Stimulated activated CD8-positive, alpha-beta memory T cell treated with anti-CD3 and anti-CD28 coated beads, Interleukin-7, amount 100 ng/mL, for 4 hours (primary cell): ENCODE results near the gene MIGA1.
"Not testable (repeated sequence)": the region's sequence is repeated elsewhere in the genome, so short reads cannot be mapped to it uniquely, and the experiment has no call there.

Experiments used
- DNase-seq, 2 donors: peaks; one replicate each; pipeline ENCODE4 v3.0.0-alpha.2; 2020; ENCODE audit warnings: low read depth in 2 of 2

The MIGA1 gene

GRCh38 chr1:77779529-77780281 is at the start of gene MIGA1:
MIGA1 (plus strand) TSS chr1:77779649; CDS start chr1:77783253, 3,604 bp downstream.
- DNase-seq = peak; percentile 74 to 80

GRCh38 chr1:77732090-77732489 is 47.4 kb upstream of the MIGA1 start:
- no peak for DNase-seq

- DNase-seq = no peak
Observed at GRCh38 chr1:77739235-77739634, 40.2 kb upstream of the MIGA1 start.

GRCh38 chr1:77741316-77741715 is 38.1 kb upstream of the MIGA1 start:
- no peak for DNase-seq

- DNase-seq = no peak
Observed at GRCh38 chr1:77742011-77742555, 37.4 kb upstream of the MIGA1 start.

- no peak for DNase-seq
Observed at GRCh38 chr1:77744576-77744975, 34.9 kb upstream of the MIGA1 start.

GRCh38 chr1:77749489-77749888 is 30.0 kb upstream of the MIGA1 start:
- not testable (repeated sequence) for DNase-seq

GRCh38 chr1:77756052-77756754 is 23.2 kb upstream of the MIGA1 start:
- no peak for DNase-seq

- DNase-seq = no peak
Observed at GRCh38 chr1:77757066-77757584, 22.3 kb upstream of the MIGA1 start.

GRCh38 chr1:77757603-77758002 is 21.8 kb upstream of the MIGA1 start:
- DNase-seq = no peak

GRCh38 chr1:77759071-77760028 is 20.1 kb upstream of the MIGA1 start, which contains the start of gene USP33:
USP33 (minus strand) TSS chr1:77759852; CDS start chr1:77741697, 18,155 bp downstream.
- DNase-seq = peak; percentile 70 to 84

GRCh38 chr1:77762072-77762476 is 17.4 kb upstream of the MIGA1 start:
- no peak for DNase-seq

- DNase-seq = no peak
Observed at GRCh38 chr1:77768006-77768405, 11.4 kb upstream of the MIGA1 start.

GRCh38 chr1:77776007-77776700 is 3.3 kb upstream of the MIGA1 start:
- no peak for DNase-seq

- no peak for DNase-seq
Observed at GRCh38 chr1:77781683-77782082, 2.2 kb downstream of the MIGA1 start.

- no peak for DNase-seq
Observed at GRCh38 chr1:77783141-77783540, 3.7 kb downstream of the MIGA1 start.

GRCh38 chr1:77786093-77786741 is 6.8 kb downstream of the MIGA1 start:
- DNase-seq = not testable (repeated sequence)

- no peak for DNase-seq
Observed at GRCh38 chr1:77794550-77794949, 15.1 kb downstream of the MIGA1 start.

GRCh38 chr1:77796695-77797405 is 17.4 kb downstream of the MIGA1 start:
- DNase-seq = no peak

- no peak for DNase-seq
Observed at GRCh38 chr1:77797991-77798390, 18.5 kb downstream of the MIGA1 start.
